ENCODE data around the gene SUPT3H.

DNA sequence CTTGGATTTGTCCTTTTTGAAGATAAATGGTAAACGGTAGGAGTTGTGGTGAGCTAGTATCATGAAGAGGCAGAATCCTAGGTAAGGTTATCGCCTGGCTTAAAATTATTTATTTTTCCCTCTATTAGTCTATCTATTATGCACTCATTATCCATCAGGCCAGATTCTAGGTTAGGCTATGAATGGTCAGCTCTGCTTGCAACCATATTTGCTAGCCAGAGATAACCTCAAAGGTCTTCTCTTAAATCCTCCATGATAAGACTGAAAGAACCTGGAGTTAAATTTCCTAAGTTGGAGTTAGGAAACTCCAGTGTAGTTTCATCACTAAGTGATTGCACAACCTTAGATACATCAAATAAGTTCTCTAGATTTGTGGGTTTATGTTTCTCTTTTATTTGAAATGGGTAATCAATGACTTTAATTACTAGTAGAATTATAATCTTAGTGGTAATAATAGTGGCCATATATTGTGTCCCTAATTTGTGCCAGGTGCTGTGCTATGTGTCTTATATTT is 351.7 kb downstream of the SUPT3H start:
- TF ChIP-seq, protein P1, sequence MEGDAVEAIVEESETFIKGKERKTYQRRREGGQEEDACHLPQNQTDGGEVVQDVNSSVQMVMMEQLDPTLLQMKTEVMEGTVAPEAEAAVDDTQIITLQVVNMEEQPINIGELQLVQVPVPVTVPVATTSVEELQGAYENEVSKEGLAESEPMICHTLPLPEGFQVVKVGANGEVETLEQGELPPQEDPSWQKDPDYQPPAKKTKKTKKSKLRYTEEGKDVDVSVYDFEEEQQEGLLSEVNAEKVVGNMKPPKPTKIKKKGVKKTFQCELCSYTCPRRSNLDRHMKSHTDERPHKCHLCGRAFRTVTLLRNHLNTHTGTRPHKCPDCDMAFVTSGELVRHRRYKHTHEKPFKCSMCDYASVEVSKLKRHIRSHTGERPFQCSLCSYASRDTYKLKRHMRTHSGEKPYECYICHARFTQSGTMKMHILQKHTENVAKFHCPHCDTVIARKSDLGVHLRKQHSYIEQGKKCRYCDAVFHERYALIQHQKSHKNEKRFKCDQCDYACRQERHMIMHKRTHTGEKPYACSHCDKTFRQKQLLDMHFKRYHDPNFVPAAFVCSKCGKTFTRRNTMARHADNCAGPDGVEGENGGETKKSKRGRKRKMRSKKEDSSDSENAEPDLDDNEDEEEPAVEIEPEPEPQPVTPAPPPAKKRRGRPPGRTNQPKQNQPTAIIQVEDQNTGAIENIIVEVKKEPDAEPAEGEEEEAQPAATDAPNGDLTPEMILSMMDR (conservative IDR thresholded peaks at IDR 0.05 in 1 of 2, IDR thresholded peaks at IDR 0.05 in 1 of 2; ENCODE audit: extremely low read depth in 1 of 2, insufficient read depth in 1 of 2, low read depth in 1 of 2, low read length in 2 of 2), result no peak
- TF ChIP-seq EZH2 (IDR thresholded peaks at IDR 0.05; ENCODE audit: borderline replicate concordance, low read length), result no peak

All from mammary epithelial cell (primary cell).